NB4 (cell line): ENCODE results near the gene TEAD1.

Experiments
- MYC ChIP-seq: IDR thresholded peaks from 2 replicates; pipeline ENCODE4 v1.6.1; 2011; ENCODE audit warnings: low read depth, low read length
- POLR2A ChIP-seq: IDR thresholded peaks from 2 replicates; pipeline ENCODE4 v1.6.1; 2011; ENCODE audit warnings: mild to moderate bottlenecking; ENCODE audit not compliant: insufficient read length; ENCODE audit errors: extremely low read depth
- TF ChIP-seq, protein P1 (sequence below): IDR thresholded peaks from one replicate; pipeline ENCODE4 v1.5.1; 2012; ENCODE audit warnings: low read depth, low read length
- TF ChIP-seq, protein P2 (sequence below): IDR thresholded peaks from 2 replicates; pipeline ENCODE4 v1.6.1; 2011; ENCODE audit warnings: low read depth, low read length

DNA sequence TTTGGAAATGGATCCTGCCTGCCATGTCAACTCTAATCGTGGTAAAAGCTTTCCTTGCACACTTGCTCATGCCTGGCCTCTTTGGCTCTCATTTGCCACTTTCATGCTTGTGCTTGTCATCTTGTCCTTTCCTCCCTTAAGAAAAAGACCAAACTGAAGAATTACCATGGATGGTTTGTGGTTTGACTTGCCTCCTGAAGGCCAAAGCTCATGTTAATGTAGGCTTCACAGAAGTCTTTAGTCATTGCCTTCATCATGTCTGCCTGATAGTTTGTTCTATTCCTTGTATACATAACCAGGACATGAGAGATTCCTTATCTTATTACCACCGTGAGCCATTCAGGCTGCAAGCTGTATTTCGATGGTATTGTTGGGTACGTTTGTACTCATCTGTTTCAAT lies 17.3 kb downstream of the TEAD1 start:
- TF ChIP-seq, protein P1, sequence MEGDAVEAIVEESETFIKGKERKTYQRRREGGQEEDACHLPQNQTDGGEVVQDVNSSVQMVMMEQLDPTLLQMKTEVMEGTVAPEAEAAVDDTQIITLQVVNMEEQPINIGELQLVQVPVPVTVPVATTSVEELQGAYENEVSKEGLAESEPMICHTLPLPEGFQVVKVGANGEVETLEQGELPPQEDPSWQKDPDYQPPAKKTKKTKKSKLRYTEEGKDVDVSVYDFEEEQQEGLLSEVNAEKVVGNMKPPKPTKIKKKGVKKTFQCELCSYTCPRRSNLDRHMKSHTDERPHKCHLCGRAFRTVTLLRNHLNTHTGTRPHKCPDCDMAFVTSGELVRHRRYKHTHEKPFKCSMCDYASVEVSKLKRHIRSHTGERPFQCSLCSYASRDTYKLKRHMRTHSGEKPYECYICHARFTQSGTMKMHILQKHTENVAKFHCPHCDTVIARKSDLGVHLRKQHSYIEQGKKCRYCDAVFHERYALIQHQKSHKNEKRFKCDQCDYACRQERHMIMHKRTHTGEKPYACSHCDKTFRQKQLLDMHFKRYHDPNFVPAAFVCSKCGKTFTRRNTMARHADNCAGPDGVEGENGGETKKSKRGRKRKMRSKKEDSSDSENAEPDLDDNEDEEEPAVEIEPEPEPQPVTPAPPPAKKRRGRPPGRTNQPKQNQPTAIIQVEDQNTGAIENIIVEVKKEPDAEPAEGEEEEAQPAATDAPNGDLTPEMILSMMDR: no peak
- no peak for TF ChIP-seq POLR2A
- TF ChIP-seq MYC: no peak
- TF ChIP-seq, protein P2, sequence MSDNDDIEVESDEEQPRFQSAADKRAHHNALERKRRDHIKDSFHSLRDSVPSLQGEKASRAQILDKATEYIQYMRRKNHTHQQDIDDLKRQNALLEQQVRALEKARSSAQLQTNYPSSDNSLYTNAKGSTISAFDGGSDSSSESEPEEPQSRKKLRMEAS: no peak
